GM23338 (cell line): Measurements from ENCODE around the gene ESYT2. TPM values are rescaled to one million over a fixed set of nuclear protein-coding genes. Genes with fewer than 3 reads are reported as not detected.

Experiments
- ATAC-seq: fragments of 200-7000 bp; cut with Tn5 transposase; 3 replicates; pipeline ENCODE4 v1.9.1; 2020
- DNase-seq: peaks from one replicate; pipeline ENCODE4 v3.0.0-alpha.2; 2015; ENCODE audit warnings: low spot score
- H2AFZ ChIP-seq: fragments of 200-600 bp; sonication (generic); 2 replicates; pipeline ENCODE4 v1.8.0; 2016; ENCODE audit warnings: antibody characterized with exemption, mild to moderate bottlenecking, moderate library complexity
- H3F3A ChIP-seq: fragments of 200-600 bp; sonication (generic); replicated peaks from 2 replicates; pipeline ENCODE4 v1.8.0; 2017; ENCODE audit warnings: antibody characterized with exemption, mixed run types, low read depth
- H3K27ac ChIP-seq: fragments of 200-600 bp; sonication (generic); 2 replicates; pipeline ENCODE4 v1.6.1; 2016; ENCODE audit warnings: low read depth
- H3K27me3 ChIP-seq: fragments of 200-600 bp; sonication (generic); 2 replicates; pipeline ENCODE4 v1.8.0; 2016; ENCODE audit warnings: mild to moderate bottlenecking, mixed run types, moderate library complexity; ENCODE audit not compliant: insufficient read depth
- H3K36me3 ChIP-seq: fragments of 200-600 bp; sonication (generic); 2 replicates; pipeline ENCODE4 v1.8.0; 2016; ENCODE audit warnings: mild to moderate bottlenecking; ENCODE audit not compliant: insufficient read depth
- H3K4me1 ChIP-seq: fragments of 200-600 bp; sonication (generic); 2 replicates; pipeline ENCODE4 v1.8.0; 2016; ENCODE audit warnings: mild to moderate bottlenecking, moderate library complexity; ENCODE audit not compliant: insufficient read depth
- H3K4me2 ChIP-seq: fragments of 200-600 bp; sonication (generic); 2 replicates; pipeline ENCODE4 v1.7.1; 2017; ENCODE audit warnings: mixed run types
- H3K4me3 ChIP-seq: fragments of 200-600 bp; sonication (generic); 2 replicates; pipeline ENCODE4 v1.6.1; 2016; ENCODE audit warnings: mixed run types
- H3K79me2 ChIP-seq: fragments of 200-600 bp; sonication (generic); replicated peaks from 2 replicates; pipeline ENCODE4 v1.8.0; 2017; ENCODE audit warnings: mild to moderate bottlenecking; ENCODE audit not compliant: insufficient read depth
- H3K9me2 ChIP-seq: fragments of 200-600 bp; sonication (generic); 2 replicates; pipeline ENCODE4 v1.8.0; 2017; ENCODE audit not compliant: insufficient read depth
- H4K20me1 ChIP-seq: fragments of 200-600 bp; sonication (generic); replicated peaks from 2 replicates; pipeline ENCODE4 v1.8.0; 2017; ENCODE audit warnings: mild to moderate bottlenecking; ENCODE audit not compliant: insufficient read depth
- H3K27ac Mint-ChIP-seq: 2 replicates; pipeline ENCODE4 v1.8.0; 2020; ENCODE audit warnings: inconsistent platforms, mild to moderate bottlenecking, moderate library complexity, mixed read lengths
- H3K27me3 Mint-ChIP-seq: 3 replicates; pipeline ENCODE4 v1.8.0; 2022; ENCODE audit warnings: low read depth, mild to moderate bottlenecking, moderate library complexity, mixed read lengths, inconsistent platforms; ENCODE audit not compliant: insufficient read depth, poor library complexity
- H3K36me3 Mint-ChIP-seq: 3 replicates; pipeline ENCODE4 v1.8.0; 2021; ENCODE audit warnings: low read depth, mild to moderate bottlenecking, inconsistent platforms, moderate library complexity, mixed read lengths
- H3K4me1 Mint-ChIP-seq: 3 replicates; pipeline ENCODE4 v1.8.0; 2020; ENCODE audit warnings: mild to moderate bottlenecking, inconsistent platforms, mixed read lengths
- H3K4me3 Mint-ChIP-seq: 3 replicates; pipeline ENCODE4 v1.8.0; 2021; ENCODE audit warnings: moderate library complexity, mild to moderate bottlenecking, inconsistent platforms, mixed read lengths
- H3K9me3 Mint-ChIP-seq: 3 replicates; pipeline ENCODE4 v1.8.0; 2020; ENCODE audit warnings: moderate library complexity, mild to moderate bottlenecking, inconsistent platforms, mixed read lengths
- CREB1 ChIP-seq: fragments of 250-450 bp; sonication (Bioruptor Pico); IDR thresholded peaks from 2 replicates; pipeline ENCODE4 v1.5.0; 2020; ENCODE audit warnings: low read depth, mild to moderate bottlenecking, moderate library complexity
- ETS1 ChIP-seq: IDR thresholded peaks from 2 replicates; pipeline ENCODE4 v1.6.1; 2016; ENCODE audit warnings: antibody characterized with exemption
- EZH2 ChIP-seq: fragments of 200-600 bp; sonication (generic); IDR thresholded peaks from one replicate; pipeline ENCODE4 v1.8.0; 2017; ENCODE audit warnings: antibody characterized with exemption, mild to moderate bottlenecking, low read depth; ENCODE audit not compliant: unreplicated experiment
- EZH2phosphoT487 ChIP-seq: fragments of 200-600 bp; sonication (generic); IDR thresholded peaks from one replicate; pipeline ENCODE4 v1.8.1; 2018; ENCODE audit warnings: antibody characterized with exemption; ENCODE audit not compliant: unreplicated experiment
- JUNB ChIP-seq: IDR thresholded peaks from one replicate; pipeline ENCODE4 v1.6.1; 2016; ENCODE audit warnings: antibody characterized with exemption; ENCODE audit not compliant: unreplicated experiment
- NANOG ChIP-seq: IDR thresholded peaks from 2 replicates; pipeline ENCODE4 v1.6.1; 2016; ENCODE audit warnings: antibody characterized with exemption, borderline replicate concordance
- POLR2AphosphoS5 ChIP-seq: IDR thresholded peaks from 2 replicates; pipeline ENCODE4 v1.6.1; 2016; ENCODE audit warnings: antibody characterized with exemption, low read depth
- STAT1 ChIP-seq: IDR thresholded peaks from one replicate; pipeline ENCODE4 v1.6.1; 2016; ENCODE audit warnings: antibody characterized with exemption; ENCODE audit not compliant: unreplicated experiment
- ZNF114 ChIP-seq: fragments of 250-450 bp; sonication (Bioruptor Pico); IDR thresholded peaks from 2 replicates; pipeline ENCODE4 v1.5.0; 2020; ENCODE audit warnings: mild to moderate bottlenecking, moderate library complexity
- ZNF331 ChIP-seq: fragments of 250-450 bp; sonication (Bioruptor Pico); IDR thresholded peaks from 2 replicates; pipeline ENCODE4 v1.5.0; 2020; ENCODE audit warnings: low read depth, mild to moderate bottlenecking, moderate library complexity
- polyA plus RNA-seq: library from polyadenylated mRNA; unstranded; fragments of >200 nt; fragmentation: Nextera tagmentation; extraction: Ambion mirVana; gene quantifications from 2 replicates; pipeline ENCODE4 v1.2.1, GENCODE V29; 2016
- total RNA-seq: library from RNA; depleted of rRNA; stranded (reverse); fragments of >200 nt; shearing (Covaris generic); gene quantifications from 2 replicates; pipeline ENCODE4 v1.2.3, GENCODE V29; 2014
- TF ChIP-seq, protein P1 (sequence below): IDR thresholded peaks from one replicate; pipeline ENCODE4 v1.6.1; 2018; ENCODE audit warnings: antibody characterized with exemption; ENCODE audit not compliant: unreplicated experiment
- TF ChIP-seq, protein P2 (sequence below), 2 experiments: fragments of 200-600 bp in 1 of 2; sonication (generic) in 1 of 2; conservative IDR thresholded peaks; 2 replicates each; pipeline versions ENCODE4 v1.5.1 to v1.6.1; 2016 to 2017; ENCODE audit warnings: antibody characterized with exemption in 2 of 2, low read depth in 2 of 2, mild to moderate bottlenecking in 2 of 2, moderate library complexity in 1 of 2
- TF ChIP-seq, protein P3 (sequence below): fragments of 250-450 bp; sonication (Bioruptor Pico); IDR thresholded peaks from 2 replicates; pipeline ENCODE4 v1.5.0; 2020; ENCODE audit warnings: mild to moderate bottlenecking, moderate library complexity

ESYT2 gene
- total and polyA plus RNA-seq, 2 experiments from 2014 or later = 9.6 to 52.7 TPM

DNA sequence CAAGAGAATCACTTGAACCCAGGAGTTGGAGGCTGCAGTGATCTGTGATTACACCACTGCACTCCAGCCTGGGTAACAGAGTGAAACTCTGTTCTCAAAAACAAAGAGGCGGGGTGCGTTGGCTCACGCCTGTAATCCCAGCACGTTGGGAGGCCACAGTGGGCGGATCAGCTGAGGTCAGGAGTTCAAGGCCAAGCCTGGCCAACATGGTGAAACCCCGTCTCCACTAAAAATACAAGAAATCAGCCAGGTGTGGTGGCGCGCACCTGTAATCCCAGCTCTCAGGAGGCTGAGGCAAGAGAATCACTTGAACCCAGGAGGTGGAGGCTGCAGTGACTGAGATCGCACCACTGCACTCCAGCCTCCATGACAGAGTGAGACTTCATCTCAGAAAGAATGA is 82.4 kb downstream of the ESYT2 start:
- Mint-ChIP-seq H3K27ac (no peak overlapping the region), H3K4me1 (no peaks in the 10 kb centered on the region), H3K27me3 (no peaks in the 10 kb centered on the region), H3K9me3 (no peaks in the 10 kb centered on the region), H3K4me3 (no peak overlapping the region), H3K36me3 (peaks cover 34% of the 10 kb centered on the region)
- DNase-seq (no peak), ATAC-seq (no peak)
- peaks cover 8% of the 10 kb centered on the region for H3K36me3 ChIP-seq
- no peaks in the 10 kb centered on the region for H3K79me2 ChIP-seq
- TF ChIP-seq JUNB (no peak), EZH2 (no peak), ETS1 (no peak), ZNF331 (CRISPR knock-in tag) (no peak), EZH2phosphoT487 (no peak), POLR2AphosphoS5 (no peak), CREB1 (CRISPR knock-in tag) (no peak), NANOG (no peak), STAT1 (no peak), ZNF114 (CRISPR knock-in tag) (no peak)
- TF ChIP-seq, protein P1, sequence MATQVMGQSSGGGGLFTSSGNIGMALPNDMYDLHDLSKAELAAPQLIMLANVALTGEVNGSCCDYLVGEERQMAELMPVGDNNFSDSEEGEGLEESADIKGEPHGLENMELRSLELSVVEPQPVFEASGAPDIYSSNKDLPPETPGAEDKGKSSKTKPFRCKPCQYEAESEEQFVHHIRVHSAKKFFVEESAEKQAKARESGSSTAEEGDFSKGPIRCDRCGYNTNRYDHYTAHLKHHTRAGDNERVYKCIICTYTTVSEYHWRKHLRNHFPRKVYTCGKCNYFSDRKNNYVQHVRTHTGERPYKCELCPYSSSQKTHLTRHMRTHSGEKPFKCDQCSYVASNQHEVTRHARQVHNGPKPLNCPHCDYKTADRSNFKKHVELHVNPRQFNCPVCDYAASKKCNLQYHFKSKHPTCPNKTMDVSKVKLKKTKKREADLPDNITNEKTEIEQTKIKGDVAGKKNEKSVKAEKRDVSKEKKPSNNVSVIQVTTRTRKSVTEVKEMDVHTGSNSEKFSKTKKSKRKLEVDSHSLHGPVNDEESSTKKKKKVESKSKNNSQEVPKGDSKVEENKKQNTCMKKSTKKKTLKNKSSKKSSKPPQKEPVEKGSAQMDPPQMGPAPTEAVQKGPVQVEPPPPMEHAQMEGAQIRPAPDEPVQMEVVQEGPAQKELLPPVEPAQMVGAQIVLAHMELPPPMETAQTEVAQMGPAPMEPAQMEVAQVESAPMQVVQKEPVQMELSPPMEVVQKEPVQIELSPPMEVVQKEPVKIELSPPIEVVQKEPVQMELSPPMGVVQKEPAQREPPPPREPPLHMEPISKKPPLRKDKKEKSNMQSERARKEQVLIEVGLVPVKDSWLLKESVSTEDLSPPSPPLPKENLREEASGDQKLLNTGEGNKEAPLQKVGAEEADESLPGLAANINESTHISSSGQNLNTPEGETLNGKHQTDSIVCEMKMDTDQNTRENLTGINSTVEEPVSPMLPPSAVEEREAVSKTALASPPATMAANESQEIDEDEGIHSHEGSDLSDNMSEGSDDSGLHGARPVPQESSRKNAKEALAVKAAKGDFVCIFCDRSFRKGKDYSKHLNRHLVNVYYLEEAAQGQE = no peak
- TF ChIP-seq, protein P2, sequence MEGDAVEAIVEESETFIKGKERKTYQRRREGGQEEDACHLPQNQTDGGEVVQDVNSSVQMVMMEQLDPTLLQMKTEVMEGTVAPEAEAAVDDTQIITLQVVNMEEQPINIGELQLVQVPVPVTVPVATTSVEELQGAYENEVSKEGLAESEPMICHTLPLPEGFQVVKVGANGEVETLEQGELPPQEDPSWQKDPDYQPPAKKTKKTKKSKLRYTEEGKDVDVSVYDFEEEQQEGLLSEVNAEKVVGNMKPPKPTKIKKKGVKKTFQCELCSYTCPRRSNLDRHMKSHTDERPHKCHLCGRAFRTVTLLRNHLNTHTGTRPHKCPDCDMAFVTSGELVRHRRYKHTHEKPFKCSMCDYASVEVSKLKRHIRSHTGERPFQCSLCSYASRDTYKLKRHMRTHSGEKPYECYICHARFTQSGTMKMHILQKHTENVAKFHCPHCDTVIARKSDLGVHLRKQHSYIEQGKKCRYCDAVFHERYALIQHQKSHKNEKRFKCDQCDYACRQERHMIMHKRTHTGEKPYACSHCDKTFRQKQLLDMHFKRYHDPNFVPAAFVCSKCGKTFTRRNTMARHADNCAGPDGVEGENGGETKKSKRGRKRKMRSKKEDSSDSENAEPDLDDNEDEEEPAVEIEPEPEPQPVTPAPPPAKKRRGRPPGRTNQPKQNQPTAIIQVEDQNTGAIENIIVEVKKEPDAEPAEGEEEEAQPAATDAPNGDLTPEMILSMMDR (conservative IDR thresholded peaks at IDR 0.05; ENCODE audit: low read depth in 2 of 2) = no peak
- TF ChIP-seq, protein P3, sequence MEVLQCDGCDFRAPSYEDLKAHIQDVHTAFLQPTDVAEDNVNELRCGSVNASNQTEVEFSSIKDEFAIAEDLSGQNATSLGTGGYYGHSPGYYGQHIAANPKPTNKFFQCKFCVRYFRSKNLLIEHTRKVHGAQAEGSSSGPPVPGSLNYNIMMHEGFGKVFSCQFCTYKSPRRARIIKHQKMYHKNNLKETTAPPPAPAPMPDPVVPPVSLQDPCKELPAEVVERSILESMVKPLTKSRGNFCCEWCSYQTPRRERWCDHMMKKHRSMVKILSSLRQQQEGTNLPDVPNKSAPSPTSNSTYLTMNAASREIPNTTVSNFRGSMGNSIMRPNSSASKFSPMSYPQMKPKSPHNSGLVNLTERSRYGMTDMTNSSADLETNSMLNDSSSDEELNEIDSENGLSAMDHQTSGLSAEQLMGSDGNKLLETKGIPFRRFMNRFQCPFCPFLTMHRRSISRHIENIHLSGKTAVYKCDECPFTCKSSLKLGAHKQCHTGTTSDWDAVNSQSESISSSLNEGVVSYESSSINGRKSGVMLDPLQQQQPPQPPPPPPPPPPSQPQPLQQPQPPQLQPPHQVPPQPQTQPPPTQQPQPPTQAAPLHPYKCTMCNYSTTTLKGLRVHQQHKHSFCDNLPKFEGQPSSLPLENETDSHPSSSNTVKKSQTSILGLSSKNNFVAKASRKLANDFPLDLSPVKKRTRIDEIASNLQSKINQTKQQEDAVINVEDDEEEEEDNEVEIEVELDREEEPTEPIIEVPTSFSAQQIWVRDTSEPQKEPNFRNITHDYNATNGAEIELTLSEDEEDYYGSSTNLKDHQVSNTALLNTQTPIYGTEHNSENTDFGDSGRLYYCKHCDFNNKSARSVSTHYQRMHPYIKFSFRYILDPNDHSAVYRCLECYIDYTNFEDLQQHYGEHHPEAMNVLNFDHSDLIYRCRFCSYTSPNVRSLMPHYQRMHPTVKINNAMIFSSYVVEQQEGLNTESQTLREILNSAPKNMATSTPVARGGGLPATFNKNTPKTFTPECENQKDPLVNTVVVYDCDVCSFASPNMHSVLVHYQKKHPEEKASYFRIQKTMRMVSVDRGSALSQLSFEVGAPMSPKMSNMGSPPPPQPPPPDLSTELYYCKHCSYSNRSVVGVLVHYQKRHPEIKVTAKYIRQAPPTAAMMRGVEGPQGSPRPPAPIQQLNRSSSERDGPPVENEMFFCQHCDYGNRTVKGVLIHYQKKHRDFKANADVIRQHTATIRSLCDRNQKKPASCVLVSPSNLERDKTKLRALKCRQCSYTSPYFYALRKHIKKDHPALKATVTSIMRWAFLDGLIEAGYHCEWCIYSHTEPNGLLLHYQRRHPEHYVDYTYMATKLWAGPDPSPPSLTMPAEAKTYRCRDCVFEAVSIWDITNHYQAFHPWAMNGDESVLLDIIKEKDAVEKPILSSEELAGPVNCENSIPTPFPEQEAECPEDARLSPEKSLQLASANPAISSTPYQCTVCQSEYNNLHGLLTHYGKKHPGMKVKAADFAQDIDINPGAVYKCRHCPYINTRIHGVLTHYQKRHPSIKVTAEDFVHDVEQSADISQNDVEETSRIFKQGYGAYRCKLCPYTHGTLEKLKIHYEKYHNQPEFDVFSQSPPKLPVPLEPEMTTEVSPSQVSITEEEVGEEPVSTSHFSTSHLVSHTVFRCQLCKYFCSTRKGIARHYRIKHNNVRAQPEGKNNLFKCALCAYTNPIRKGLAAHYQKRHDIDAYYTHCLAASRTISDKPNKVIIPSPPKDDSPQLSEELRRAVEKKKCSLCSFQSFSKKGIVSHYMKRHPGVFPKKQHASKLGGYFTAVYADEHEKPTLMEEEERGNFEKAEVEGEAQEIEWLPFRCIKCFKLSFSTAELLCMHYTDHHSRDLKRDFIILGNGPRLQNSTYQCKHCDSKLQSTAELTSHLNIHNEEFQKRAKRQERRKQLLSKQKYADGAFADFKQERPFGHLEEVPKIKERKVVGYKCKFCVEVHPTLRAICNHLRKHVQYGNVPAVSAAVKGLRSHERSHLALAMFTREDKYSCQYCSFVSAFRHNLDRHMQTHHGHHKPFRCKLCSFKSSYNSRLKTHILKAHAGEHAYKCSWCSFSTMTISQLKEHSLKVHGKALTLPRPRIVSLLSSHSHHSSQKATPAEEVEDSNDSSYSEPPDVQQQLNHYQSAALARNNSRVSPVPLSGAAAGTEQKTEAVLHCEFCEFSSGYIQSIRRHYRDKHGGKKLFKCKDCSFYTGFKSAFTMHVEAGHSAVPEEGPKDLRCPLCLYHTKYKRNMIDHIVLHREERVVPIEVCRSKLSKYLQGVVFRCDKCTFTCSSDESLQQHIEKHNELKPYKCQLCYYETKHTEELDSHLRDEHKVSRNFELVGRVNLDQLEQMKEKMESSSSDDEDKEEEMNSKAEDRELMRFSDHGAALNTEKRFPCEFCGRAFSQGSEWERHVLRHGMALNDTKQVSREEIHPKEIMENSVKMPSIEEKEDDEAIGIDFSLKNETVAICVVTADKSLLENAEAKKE = no peak
- H3K4me2 ChIP-seq = no peak overlapping the region
- H3K4me3 ChIP-seq = no peak overlapping the region
- no peaks in the 10 kb centered on the region for H3K27me3 ChIP-seq
- H2AFZ ChIP-seq = no peak overlapping the region
- H3K9me2 ChIP-seq = no peaks in the 10 kb centered on the region
- no peaks in the 10 kb centered on the region for H4K20me1 ChIP-seq
- H3F3A ChIP-seq = no peaks in the 10 kb centered on the region
- no peaks in the 10 kb centered on the region for H3K4me1 ChIP-seq
- no peak overlapping the region for H3K27ac ChIP-seq
